HEK293 (cell line): ENCODE results near the gene KRTAP10-1.

Experiments
- CTCF ChIA-PET: fragments of 350-600 bp; formaldehyde crosslinking; extraction: SDS; loops from one replicate; lab custom pipeline; 2021; ENCODE audit warnings: antibody characterized with exemption; lab: Yijun Ruan, JAX
- POLR2A ChIA-PET: fragments of 300-600 bp; formaldehyde crosslinking; extraction: SDS; loops from one replicate; lab custom pipeline; 2020; ENCODE audit warnings: antibody characterized with exemption, inconsistent platforms; lab: Yijun Ruan, JAX
- H3K27ac ChIP-seq: fragments of 200-500 bp; sonication (Bioruptor generic); 2 replicates; pipeline ENCODE4 v1.5.1; 2014; ENCODE audit warnings: low read depth, low read length, control low read depth, inconsistent platforms; ENCODE audit errors: extremely low read depth
- H3K36me3 ChIP-seq, 2 experiments: fragments of 200-500 bp in 1 of 2; sonication (Bioruptor generic) in 1 of 2; 1 replicate in 1 of 2; 2 replicates in 1 of 2; pipeline ENCODE4 v1.5.1; 2014 to 2017; ENCODE audit warnings: inconsistent platforms in 2 of 2, low read length in 2 of 2; ENCODE audit not compliant: control insufficient read depth in 2 of 2, insufficient read depth in 1 of 2
- H3K4me1 ChIP-seq: fragments of 200-500 bp; sonication (Bioruptor generic); 2 replicates; pipeline ENCODE4 v1.5.1; 2014; ENCODE audit warnings: mild to moderate bottlenecking, low read length, inconsistent platforms; ENCODE audit not compliant: control insufficient read depth, insufficient read depth
- H3K4me3 ChIP-seq: 2 replicates; pipeline ENCODE4 v1.5.1; 2011; ENCODE audit warnings: low read depth, mild to moderate bottlenecking, control low read depth, low read length, moderate library complexity
- H3K9me3 ChIP-seq: fragments of 200-500 bp; sonication (Bioruptor generic); 2 replicates; pipeline ENCODE4 v1.5.1; 2014; ENCODE audit warnings: low read depth, low read length, inconsistent platforms; ENCODE audit not compliant: control insufficient read depth, insufficient read depth
- IKZF3 ChIP-seq: fragments of 450-650 bp; IDR thresholded peaks from 2 replicates; pipeline ENCODE4 v1.5.0; 2018; ENCODE audit warnings: missing biosample characterization, mild to moderate bottlenecking, missing genetic modification characterization, moderate library complexity
- SP3 ChIP-seq: fragments of 450-650 bp; formaldehyde crosslinking; IDR thresholded peaks from 2 replicates; pipeline ENCODE4 v1.5.1; 2016; ENCODE audit warnings: missing biosample characterization, missing genetic modification characterization
- ZBTB8A ChIP-seq: fragments of 450-650 bp; formaldehyde crosslinking; IDR thresholded peaks from 2 replicates; pipeline ENCODE4 v1.5.1; 2016; ENCODE audit warnings: missing biosample characterization, missing genetic modification characterization
- ZNF169 ChIP-seq: fragments of 450-650 bp; formaldehyde crosslinking; IDR thresholded peaks from 2 replicates; pipeline ENCODE4 v1.5.1; 2016; ENCODE audit warnings: missing biosample characterization, missing genetic modification characterization
- ZNF175 ChIP-seq: fragments of 450-650 bp; formaldehyde crosslinking; IDR thresholded peaks from 2 replicates; pipeline ENCODE4 v1.5.1; 2016; ENCODE audit warnings: missing biosample characterization, missing genetic modification characterization
- ZNF24 ChIP-seq: fragments of 450-650 bp; formaldehyde crosslinking; IDR thresholded peaks from 2 replicates; pipeline ENCODE4 v1.5.1; 2016; ENCODE audit warnings: missing biosample characterization, missing genetic modification characterization
- ZNF341 ChIP-seq: fragments of 450-650 bp; formaldehyde crosslinking; IDR thresholded peaks from 2 replicates; pipeline ENCODE4; 2016; ENCODE audit warnings: low read depth, missing biosample characterization, missing genetic modification characterization
- ZNF404 ChIP-seq: fragments of 450-650 bp; formaldehyde crosslinking; IDR thresholded peaks from 2 replicates; pipeline ENCODE4 v1.5.1; 2017; ENCODE audit warnings: missing biosample characterization, missing genetic modification characterization
- ZNF521 ChIP-seq: fragments of 450-650 bp; formaldehyde crosslinking; IDR thresholded peaks from 2 replicates; pipeline ENCODE4 v1.5.1; 2017; ENCODE audit warnings: missing biosample characterization, mild to moderate bottlenecking, missing genetic modification characterization
- ZNF623 ChIP-seq: fragments of 450-650 bp; formaldehyde crosslinking; IDR thresholded peaks from 2 replicates; pipeline ENCODE4 v1.5.1; 2016; ENCODE audit warnings: missing biosample characterization, missing genetic modification characterization
- ZNF660 ChIP-seq: fragments of 450-650 bp; IDR thresholded peaks from 2 replicates; pipeline ENCODE4 v1.5.1; 2018; ENCODE audit warnings: missing biosample characterization, mild to moderate bottlenecking, missing genetic modification characterization
- ZNF777 ChIP-seq: fragments of 450-650 bp; formaldehyde crosslinking; IDR thresholded peaks from 2 replicates; pipeline ENCODE4 v1.5.1; 2017; ENCODE audit warnings: missing biosample characterization, missing genetic modification characterization, borderline replicate concordance
- ZSCAN23 ChIP-seq: fragments of 450-650 bp; formaldehyde crosslinking; IDR thresholded peaks from 2 replicates; pipeline ENCODE4 v1.5.1; 2016; ENCODE audit warnings: missing biosample characterization, missing genetic modification characterization
- TF ChIP-seq, protein P1 (sequence below): fragments of 450-650 bp; formaldehyde crosslinking; IDR thresholded peaks from 2 replicates; pipeline ENCODE4 v1.5.1; 2016; ENCODE audit warnings: missing biosample characterization, missing genetic modification characterization
- TF ChIP-seq, protein P2 (sequence below): fragments of 450-650 bp; formaldehyde crosslinking; IDR thresholded peaks from 2 replicates; pipeline ENCODE4; 2016; ENCODE audit warnings: missing biosample characterization, missing genetic modification characterization
- TF ChIP-seq, protein P3 (sequence below): fragments of 450-650 bp; formaldehyde crosslinking; IDR thresholded peaks from 2 replicates; pipeline ENCODE4 v1.5.1; 2016; ENCODE audit warnings: missing biosample characterization, missing genetic modification characterization, low read depth
- TF ChIP-seq, protein P4 (sequence below): fragments of 450-650 bp; formaldehyde crosslinking; IDR thresholded peaks from 2 replicates; pipeline ENCODE4 v1.5.1; 2016; ENCODE audit warnings: missing biosample characterization, missing genetic modification characterization
- TF ChIP-seq, protein P5 (sequence below): fragments of 450-650 bp; formaldehyde crosslinking; IDR thresholded peaks from 2 replicates; pipeline ENCODE4 v1.5.1; 2016; ENCODE audit warnings: missing biosample characterization, missing genetic modification characterization, borderline replicate concordance

The KRTAP10-1 gene

DNA sequence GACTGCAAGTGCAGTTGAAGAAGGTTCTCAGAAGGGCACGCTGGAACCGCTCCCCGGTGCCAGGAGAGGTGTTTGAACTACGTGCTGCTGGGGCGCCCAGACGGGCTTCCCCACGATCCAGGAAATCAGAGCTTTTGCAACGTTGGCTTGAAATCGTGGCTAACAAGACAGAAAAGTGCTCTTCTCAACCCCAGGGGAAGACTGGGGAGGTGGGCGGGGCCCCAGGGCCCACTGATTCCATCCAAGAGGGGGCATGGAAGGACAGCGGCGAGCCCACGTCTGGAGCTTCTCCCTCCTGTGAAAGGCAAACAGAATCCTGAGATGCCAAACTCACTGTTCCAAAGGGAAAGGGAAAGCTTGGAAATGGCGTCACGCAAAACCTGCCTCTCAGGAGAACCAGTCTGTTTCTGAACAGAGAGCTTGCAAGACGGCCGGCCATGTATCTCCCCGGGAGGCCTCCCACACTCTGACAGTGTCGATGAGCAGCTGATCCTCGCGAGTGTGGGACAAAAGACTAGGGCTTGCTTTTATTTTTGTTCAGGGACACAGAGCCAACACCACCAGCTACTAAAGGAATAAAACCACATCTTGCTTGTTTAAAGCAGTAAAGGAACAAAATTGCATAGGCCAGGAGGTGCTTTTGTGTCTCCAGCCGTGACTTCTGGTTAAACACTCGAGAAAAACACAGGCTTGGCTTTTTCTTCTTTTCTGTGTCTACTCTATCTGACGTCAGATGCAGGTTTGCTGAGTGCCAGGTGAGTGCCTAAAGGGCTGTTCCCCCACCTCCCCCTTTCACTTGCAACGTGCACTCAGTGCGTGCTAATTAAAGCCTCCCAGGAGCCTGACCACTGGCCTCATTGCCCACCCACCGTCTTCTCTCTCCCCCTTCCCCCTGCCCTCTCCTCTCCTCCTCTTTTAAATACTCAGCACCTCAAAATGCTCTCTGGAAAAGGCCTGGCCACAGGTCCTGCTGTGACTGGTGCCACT, 43.1 kb downstream of the KRTAP10-1 start:
- Histone ChIP-seq H3K4me3 (no peak overlapping the region), H3K36me3 (no peaks in the 10 kb centered on the region), H3K27ac (no peak overlapping the region), H3K9me3 (no peaks in the 10 kb centered on the region; the same call in 1 of the 2 replicates), H3K4me1 (no peaks in the 10 kb centered on the region)
- ChIA-PET POLR2A (no interaction called here), CTCF (interaction anchor here (1.8 kb wide), 1 partner anchor 13 kb away, joined by 8 read pairs; no protein-coding TSS in a partner anchor)
- TF ChIP-seq ZNF169 (tag by site-specific recombination) (no peak), ZNF341 (tag by site-specific recombination) (peak; percentile 38; the same call in 1 of the 2 replicates)
- TF ChIP-seq, protein P1, sequence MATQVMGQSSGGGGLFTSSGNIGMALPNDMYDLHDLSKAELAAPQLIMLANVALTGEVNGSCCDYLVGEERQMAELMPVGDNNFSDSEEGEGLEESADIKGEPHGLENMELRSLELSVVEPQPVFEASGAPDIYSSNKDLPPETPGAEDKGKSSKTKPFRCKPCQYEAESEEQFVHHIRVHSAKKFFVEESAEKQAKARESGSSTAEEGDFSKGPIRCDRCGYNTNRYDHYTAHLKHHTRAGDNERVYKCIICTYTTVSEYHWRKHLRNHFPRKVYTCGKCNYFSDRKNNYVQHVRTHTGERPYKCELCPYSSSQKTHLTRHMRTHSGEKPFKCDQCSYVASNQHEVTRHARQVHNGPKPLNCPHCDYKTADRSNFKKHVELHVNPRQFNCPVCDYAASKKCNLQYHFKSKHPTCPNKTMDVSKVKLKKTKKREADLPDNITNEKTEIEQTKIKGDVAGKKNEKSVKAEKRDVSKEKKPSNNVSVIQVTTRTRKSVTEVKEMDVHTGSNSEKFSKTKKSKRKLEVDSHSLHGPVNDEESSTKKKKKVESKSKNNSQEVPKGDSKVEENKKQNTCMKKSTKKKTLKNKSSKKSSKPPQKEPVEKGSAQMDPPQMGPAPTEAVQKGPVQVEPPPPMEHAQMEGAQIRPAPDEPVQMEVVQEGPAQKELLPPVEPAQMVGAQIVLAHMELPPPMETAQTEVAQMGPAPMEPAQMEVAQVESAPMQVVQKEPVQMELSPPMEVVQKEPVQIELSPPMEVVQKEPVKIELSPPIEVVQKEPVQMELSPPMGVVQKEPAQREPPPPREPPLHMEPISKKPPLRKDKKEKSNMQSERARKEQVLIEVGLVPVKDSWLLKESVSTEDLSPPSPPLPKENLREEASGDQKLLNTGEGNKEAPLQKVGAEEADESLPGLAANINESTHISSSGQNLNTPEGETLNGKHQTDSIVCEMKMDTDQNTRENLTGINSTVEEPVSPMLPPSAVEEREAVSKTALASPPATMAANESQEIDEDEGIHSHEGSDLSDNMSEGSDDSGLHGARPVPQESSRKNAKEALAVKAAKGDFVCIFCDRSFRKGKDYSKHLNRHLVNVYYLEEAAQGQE = no peak

DNA sequence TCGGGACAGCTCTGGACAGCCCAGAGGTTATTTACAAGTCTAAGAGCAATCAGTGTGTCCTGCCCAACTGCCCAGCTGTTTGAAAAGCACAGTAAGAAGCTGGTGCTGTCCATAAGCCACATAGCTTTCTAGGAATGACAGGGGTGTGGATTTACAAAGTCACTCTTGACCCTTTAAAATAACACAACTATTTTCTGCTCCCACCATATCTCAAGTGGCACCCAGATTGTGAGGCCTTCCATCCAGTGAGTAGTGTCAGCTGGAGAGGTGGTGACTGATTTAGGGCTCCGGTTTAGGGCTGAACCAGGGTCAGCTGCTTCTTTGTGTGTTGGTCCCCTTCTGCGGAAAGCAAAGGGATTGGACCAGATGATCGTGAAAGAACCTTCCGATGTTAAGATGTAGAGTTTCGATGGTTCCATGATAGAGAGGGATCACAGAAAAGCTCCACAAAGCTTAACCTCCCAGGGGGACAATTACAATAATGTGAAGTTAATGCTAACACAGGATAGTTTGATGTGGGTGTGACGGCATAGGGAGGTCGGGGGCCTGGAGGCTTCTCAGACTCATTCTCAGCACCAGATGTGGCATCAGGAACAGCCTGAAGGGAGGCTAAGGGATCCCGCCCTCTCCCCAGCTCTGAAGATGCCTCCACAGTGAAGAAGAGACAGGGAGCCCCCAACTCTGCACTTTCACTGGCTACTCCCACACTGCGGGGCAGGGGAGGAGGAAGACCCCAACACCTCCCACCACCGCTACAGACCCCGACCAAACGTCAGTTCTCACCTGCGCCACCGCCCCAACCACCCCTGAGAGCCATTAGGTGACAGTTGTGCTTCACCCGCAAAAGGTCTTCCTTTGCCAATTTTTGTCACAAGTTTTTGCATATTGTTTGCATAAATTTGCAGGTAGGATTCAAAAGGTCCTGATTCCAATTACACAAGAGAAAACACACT, 44.1 kb downstream of the KRTAP10-1 start:
- no peaks in the 10 kb centered on the region for H3K4me1 ChIP-seq
- POLR2A ChIA-PET = no interaction called here
- CTCF ChIA-PET = interaction anchor here (0.8 to 1.8 kb wide), 3 partner anchors 14 to 136 kb away, joined by 3 to 8 read pairs (median 8); no protein-coding TSS in a partner anchor

DNA sequence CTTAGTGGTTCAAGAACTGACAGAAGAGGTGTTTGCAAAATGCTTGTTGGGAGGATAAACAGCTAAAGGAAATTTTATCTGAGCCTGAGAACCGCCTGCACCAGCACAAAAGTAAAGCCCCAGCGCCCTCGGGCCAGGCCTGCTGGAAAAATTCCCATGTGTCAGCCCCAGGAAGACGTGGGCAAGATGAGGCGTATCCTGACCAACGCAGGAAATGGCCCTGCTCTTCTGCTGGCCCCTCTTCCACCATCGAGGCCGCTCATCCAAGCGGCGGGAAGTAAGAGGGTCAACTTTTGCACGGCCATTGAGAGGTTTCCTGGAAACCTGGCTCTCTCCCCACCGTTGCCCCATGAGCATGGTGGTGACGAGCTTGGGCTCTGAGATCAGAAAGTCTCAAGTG, 45.0 kb downstream of the KRTAP10-1 start:
- ChIA-PET CTCF (interaction anchor here (0.8 to 1.7 kb wide), 2 partner anchors 15 to 16 kb away, joined by 4 to 8 read pairs; no protein-coding TSS in a partner anchor), POLR2A (no interaction called here)
- H3K4me3 ChIP-seq = no peak overlapping the region
- no peak overlapping the region for H3K27ac ChIP-seq
- H3K9me3 ChIP-seq = no peaks in the 10 kb centered on the region; the same call in 1 of the 2 replicates
- no peaks in the 10 kb centered on the region for H3K4me1 ChIP-seq
- H3K36me3 ChIP-seq = no peaks in the 10 kb centered on the region
- TF ChIP-seq ZBTB8A (tag by site-specific recombination) (no peak), SP3 (no peak)
- TF ChIP-seq, protein P2, sequence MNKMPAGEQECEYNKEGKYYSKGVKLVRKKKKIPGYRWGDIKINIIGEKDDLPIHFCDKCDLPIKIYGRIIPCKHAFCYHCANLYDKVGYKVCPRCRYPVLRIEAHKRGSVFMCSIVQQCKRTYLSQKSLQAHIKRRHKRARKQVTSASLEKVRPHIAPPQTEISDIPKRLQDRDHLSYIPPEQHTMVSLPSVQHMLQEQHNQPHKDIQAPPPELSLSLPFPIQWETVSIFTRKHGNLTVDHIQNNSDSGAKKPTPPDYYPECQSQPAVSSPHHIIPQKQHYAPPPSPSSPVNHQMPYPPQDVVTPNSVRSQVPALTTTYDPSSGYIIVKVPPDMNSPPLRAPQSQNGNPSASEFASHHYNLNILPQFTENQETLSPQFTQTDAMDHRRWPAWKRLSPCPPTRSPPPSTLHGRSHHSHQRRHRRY (tag by site-specific recombination) = no peak
- TF ChIP-seq, protein P3, sequence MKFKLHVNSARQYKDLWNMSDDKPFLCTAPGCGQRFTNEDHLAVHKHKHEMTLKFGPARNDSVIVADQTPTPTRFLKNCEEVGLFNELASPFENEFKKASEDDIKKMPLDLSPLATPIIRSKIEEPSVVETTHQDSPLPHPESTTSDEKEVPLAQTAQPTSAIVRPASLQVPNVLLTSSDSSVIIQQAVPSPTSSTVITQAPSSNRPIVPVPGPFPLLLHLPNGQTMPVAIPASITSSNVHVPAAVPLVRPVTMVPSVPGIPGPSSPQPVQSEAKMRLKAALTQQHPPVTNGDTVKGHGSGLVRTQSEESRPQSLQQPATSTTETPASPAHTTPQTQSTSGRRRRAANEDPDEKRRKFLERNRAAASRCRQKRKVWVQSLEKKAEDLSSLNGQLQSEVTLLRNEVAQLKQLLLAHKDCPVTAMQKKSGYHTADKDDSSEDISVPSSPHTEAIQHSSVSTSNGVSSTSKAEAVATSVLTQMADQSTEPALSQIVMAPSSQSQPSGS (tag by site-specific recombination) = no peak

More for the DNA sequence above, 44.1 kb downstream of the KRTAP10-1 start:
- no peak for TF ChIP-seq IKZF3
- no peak for TF ChIP-seq ZNF404
- TF ChIP-seq, protein P4, sequence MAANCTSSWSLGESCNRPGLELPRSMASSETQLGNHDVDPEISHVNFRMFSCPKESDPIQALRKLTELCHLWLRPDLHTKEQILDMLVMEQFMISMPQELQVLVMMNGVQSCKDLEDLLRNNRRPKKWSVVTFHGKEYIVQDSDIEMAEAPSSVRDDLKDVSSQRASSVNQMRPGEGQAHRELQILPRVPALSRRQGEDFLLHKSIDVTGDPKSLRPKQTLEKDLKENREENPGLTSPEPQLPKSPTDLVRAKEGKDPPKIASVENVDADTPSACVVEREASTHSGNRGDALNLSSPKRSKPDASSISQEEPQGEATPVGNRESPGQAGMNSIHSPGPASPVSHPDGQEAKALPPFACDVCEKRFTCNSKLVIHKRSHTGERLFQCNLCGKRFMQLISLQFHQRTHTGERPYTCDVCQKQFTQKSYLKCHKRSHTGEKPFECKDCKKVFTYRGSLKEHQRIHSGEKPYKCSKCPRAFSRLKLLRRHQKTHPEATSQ (tag by site-specific recombination) = no peak
- no peak for TF ChIP-seq ZNF24
- no peak for TF ChIP-seq ZNF777
- TF ChIP-seq ZNF623 (tag by site-specific recombination) = no peak
- TF ChIP-seq, protein P5, sequence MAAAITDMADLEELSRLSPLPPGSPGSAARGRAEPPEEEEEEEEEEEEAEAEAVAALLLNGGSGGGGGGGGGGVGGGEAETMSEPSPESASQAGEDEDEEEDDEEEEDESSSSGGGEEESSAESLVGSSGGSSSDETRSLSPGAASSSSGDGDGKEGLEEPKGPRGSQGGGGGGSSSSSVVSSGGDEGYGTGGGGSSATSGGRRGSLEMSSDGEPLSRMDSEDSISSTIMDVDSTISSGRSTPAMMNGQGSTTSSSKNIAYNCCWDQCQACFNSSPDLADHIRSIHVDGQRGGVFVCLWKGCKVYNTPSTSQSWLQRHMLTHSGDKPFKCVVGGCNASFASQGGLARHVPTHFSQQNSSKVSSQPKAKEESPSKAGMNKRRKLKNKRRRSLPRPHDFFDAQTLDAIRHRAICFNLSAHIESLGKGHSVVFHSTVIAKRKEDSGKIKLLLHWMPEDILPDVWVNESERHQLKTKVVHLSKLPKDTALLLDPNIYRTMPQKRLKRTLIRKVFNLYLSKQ = no peak
- no peak for TF ChIP-seq ZNF175 (tag by site-specific recombination)
- no peak for TF ChIP-seq ZNF521 (tag by site-specific recombination)
- TF ChIP-seq ZNF660 (tag by site-specific recombination) = no peak
- no peak for TF ChIP-seq ZSCAN23
- Histone ChIP-seq H3K4me3 (no peak overlapping the region), H3K27ac (no peak overlapping the region), H3K36me3 (no peaks in the 10 kb centered on the region), H3K9me3 (no peaks in the 10 kb centered on the region; the same call in 1 of the 2 replicates)
